HG03045 (cell line): ENCODE data around the gene PHACTR1.

Experiments
- ATAC-seq: cut with Tn5 transposase; IDR thresholded peaks from one replicate; pipeline ENCODE4 v1.9.1; 2021; ENCODE audit warnings: mild to moderate bottlenecking, moderate library complexity; ENCODE audit not compliant: unreplicated experiment

Gene PHACTR1

GRCh38 chr6:13058051-13058450 is 341.5 kb downstream of the PHACTR1 start:
- no peak for ATAC-seq

- ATAC-seq, result no peak
These were observed 342.5 kb downstream of the PHACTR1 start for GRCh38 chr6:13059026-13059425.

GRCh38 chr6:13063300-13063918 is 346.8 kb downstream of the PHACTR1 start:
- ATAC-seq, result no peak

GRCh38 chr6:13065581-13065980 is 349.0 kb downstream of the PHACTR1 start:
- no peak for ATAC-seq

- no peak for ATAC-seq
These were observed 349.5 kb downstream of the PHACTR1 start for GRCh38 chr6:13066050-13066449.

GRCh38 chr6:13066820-13067219 is 350.3 kb downstream of the PHACTR1 start:
- no peak for ATAC-seq

GRCh38 chr6:13068586-13069210 is 352.1 kb downstream of the PHACTR1 start:
- ATAC-seq, result no peak

GRCh38 chr6:13071550-13072345 is 355.2 kb downstream of the PHACTR1 start:
- ATAC-seq, result no peak

GRCh38 chr6:13072686-13073347 is 356.2 kb downstream of the PHACTR1 start:
- no peak for ATAC-seq

- ATAC-seq, result no peak
These were observed 358.0 kb downstream of the PHACTR1 start for GRCh38 chr6:13074415-13075140.

- no peak for ATAC-seq
These were observed 358.7 kb downstream of the PHACTR1 start for GRCh38 chr6:13075141-13075845.

- no peak for ATAC-seq
These were observed 360.0 kb downstream of the PHACTR1 start for GRCh38 chr6:13076575-13076974.

GRCh38 chr6:13077117-13077516 is 360.6 kb downstream of the PHACTR1 start:
- ATAC-seq, result no peak

GRCh38 chr6:13079096-13079723 is 362.6 kb downstream of the PHACTR1 start:
- no peak for ATAC-seq

GRCh38 chr6:13080462-13081188 is 364.1 kb downstream of the PHACTR1 start:
- ATAC-seq, result no peak

GRCh38 chr6:13081189-13081563 is 364.6 kb downstream of the PHACTR1 start:
- no peak for ATAC-seq

- ATAC-seq, result no peak
These were observed 372.9 kb downstream of the PHACTR1 start for GRCh38 chr6:13089296-13089994.

- ATAC-seq, result no peak
These were observed 374.6 kb downstream of the PHACTR1 start for GRCh38 chr6:13091192-13091591.
